HG03066 (cell line): Measurements from ENCODE around the gene APOL3.
"Not testable (repeated sequence)": the region's sequence is repeated elsewhere in the genome, so short reads cannot be mapped to it uniquely, and the experiment has no call there.

ENCODE experiments used
- ATAC-seq: cut with Tn5 transposase; IDR thresholded peaks from one replicate; pipeline ENCODE4 v1.9.1; 2021; ENCODE audit warnings: low read depth; ENCODE audit not compliant: unreplicated experiment

Gene APOL3

GRCh38 chr22:36138709-36139108, 21.8 kb downstream of the APOL3 start:
- not testable (repeated sequence) for ATAC-seq

DNA sequence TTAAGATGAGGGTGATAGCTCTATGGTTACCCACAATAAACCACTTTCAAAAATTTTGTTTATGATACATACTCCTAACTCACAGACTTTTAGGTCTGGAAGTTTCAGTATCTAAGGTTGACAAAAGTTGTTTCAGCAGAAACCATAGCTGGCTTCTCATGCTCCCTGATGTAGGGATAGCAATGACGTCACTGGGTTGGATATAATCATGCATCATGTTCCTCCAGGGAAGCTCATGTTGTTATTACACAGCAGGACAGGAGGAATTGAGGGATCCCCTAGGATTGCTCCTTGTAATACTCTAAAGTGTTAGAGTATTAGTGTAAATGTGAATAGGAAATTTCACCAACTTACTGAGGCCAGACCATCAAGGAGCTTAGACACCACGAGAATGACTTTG, 23.6 kb downstream of the APOL3 start:
- no peak for ATAC-seq

DNA sequence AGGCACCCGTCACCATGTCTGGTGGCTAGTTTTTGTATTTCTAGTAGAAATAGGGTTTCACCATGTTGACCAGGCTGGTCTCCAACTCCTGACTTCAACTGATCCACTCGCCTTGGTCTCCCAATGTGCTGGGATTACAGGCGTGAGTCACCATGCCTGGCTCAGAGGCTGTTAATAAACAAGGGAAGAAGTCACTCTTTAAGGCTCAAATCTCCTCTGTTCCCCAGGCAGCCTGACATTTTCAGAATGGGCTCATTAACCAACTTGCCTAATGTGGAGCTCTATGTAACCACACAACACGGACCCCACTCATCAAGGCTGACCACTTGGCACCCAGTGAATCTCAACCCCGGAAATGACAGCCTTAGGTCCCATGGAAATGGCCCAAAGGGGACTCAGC, 24.1 kb downstream of the APOL3 start:
- ATAC-seq, result no peak

GRCh38 chr22:36135306-36135980, 25.1 kb downstream of the APOL3 start:
- ATAC-seq, result no peak

DNA sequence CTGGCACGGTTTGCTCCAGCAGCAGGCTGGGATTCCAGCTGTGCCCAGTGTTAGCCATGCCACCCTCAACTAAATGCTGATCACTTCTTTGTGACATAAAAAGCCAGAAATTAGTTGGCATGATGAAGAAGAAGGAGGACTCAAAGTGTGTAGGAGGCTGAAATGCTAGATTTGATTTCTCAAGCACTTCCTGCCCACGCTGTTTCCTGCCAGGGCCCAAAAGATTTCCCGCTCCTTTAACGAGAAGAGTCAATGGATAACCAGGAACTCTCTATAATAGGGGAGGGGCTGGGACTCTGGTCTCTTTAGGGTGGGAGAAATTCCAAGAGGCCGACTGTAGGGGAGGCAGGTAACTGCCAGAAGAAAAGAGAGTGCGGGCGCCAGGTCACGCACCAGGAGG, 26.4 kb downstream of the APOL3 start:
- no peak for ATAC-seq

- ATAC-seq, result no peak
These were observed 28.6 kb downstream of the APOL3 start for GRCh38 chr22:36131907-36132306.

DNA sequence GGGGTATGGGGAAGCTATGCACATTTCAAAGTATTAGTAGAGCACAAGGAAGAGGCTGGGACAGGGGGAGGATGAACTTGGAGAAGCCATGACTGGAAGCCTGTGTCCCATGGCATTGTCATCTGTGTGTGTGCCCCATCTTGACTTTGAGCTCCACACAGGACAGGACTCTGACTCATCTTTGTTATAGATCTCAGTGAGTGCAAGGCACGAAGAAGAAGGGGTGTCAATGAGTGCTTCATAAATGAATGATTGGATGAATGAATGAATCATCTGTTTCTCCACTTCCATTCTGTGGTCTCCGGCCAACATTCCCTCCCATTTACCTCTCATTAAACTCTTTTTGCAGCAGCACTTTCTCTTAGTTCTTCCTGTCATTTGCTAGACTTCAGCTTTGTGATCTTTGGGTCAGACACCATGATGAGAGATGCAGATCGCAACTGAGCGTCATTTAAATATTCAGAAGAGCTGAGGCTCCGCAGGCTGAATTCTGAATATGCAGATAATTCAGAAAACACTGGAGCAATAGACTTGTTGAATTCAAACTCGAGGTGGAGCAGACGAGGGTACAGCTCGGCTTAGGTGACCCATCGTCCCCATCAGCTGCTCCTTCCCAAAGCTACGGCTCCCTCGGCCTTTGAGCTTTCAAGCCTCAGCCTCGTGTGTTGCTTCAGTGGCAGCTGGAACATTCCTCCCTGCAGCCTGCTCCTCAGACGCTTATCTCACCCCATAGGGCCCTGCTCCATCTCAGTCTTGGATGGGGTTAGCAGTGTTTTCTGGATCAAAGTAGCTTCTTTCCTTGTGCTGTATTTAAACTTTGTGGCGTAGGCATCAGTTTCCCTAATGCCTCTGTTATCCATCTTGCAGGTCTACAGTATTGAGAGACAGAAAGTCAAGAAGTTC, 30.8 kb downstream of the APOL3 start:
- ATAC-seq, result no peak

DNA sequence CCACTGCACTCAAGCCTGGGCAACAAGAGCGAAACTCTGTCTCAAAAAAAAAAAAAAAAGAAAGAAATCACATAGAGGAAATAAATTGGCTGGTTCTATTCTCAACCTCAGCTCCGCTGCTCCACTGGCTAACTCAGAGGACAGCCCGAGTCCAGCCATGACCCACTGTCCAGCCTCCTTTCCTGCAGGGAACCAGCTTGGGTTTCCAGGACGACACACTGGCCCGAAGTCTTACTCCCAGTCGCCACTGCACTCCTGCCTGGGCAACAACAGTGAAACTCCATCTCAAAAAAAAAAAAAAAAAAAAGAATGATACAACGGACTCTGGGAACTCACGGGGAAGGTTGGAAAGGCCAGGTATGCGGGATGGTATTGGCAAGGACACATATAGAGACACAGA, 31.5 kb downstream of the APOL3 start:
- ATAC-seq, result no peak

DNA sequence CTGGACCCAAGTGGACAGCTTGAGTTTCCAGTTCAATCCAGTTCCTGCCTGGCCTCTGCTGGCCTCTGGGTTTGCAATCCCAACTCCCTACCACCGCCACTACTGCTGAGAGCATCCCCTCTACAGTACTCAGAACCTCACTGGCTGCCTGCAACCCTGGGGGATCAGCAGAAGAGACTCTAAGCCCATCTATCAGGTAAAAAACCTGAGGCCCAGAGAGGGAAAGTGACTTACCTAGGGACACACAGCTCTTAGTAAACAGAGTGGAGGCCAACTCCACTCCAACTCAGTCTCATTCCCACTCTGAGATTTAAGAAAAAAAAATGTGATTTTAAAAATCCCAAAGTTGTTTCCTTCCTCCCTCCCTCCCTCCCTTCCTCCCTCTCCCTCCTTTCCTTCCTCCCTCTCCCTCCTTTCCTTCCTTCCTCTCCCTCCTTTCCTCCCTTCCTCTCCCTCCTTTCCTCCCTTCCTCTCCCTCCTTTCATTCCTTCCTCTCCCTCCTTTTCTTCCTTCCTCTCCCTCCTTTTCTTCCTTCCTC, 34.5 kb downstream of the APOL3 start:
- ATAC-seq, result no peak

- no peak for ATAC-seq
These were observed 35.1 kb downstream of the APOL3 start for GRCh38 chr22:36125434-36125833.

- ATAC-seq, result no peak
These were observed 35.9 kb downstream of the APOL3 start for GRCh38 chr22:36124666-36125065.

DNA sequence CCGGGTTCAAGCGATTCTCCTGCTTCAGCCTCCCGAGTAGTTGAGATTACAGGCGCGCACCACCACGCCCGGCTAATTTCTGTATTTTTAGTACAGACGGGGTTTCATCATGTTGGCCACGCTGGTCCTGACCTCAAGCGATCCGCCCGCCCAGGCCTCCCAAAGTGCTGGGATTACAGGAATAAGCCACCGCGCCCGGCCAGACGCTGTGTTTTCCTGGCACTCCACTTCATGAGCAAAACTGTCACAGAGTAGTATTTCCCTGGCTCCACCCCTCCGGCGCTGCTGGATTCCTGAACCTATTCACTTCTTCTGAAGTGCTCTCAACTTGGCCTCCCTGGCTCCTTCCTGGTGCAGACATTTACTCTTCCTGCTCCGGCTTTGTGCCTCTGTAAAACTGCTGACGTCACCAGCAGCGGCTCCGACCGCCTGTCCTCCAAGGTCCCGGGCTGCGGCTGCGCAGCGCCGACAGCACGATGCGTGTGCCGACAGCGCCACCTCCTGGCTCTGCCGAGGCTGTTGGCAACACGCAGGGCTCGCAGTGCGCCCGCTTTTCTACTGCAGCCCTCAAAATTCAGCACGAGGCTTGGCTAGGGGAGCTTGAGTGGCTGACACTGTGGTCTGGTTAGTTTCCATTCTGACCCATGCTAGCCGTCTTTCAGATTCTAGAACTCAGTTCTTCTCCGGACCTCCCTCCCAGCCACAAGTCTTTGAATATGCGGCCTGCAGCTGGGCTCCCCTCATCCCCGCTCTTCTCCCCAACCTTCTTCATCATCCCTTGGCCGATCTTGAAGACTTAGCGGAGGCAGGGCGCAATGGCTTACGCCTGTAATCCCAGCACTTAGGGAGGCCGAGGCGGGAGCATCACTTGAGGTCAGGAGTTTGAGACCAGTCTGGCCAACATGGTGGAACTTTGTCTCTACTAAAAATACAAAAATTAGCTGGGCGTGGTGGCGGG, 36.6 kb downstream of the APOL3 start:
- ATAC-seq, result no peak

DNA sequence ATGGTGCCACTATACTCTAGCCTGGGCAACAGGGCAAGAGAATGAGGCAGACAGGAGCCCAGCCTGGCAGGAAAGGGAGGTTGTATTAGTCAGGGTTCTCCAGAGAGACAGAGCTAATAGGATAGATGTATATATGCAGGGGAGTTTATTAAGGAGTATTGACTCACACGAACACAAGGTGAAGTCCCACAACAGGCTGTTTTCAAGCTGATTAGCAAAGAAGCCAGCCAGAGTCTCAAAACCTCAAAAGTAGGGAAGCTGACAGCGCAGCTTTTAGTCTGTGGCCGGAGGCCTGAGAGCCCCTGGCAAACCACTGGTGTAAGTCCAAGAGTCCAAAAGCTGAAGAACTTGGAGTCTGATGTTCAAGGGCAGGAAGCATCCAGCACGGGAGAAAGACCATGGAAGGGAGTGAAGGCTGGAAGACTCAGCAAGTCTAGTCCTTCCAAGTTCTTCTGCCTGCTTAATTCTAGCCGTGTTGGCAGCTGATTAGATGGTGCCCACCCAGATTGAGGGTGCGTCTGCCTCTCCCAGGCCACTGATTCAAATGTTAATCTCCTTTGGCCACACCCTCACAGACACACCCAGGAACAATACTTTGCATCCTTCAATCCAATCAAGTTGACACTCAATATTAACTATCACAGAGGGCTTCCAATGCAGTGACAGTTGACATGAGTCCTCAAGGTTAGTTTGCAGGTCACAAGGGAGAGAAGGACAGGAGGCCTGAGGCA, 39.8 kb downstream of the APOL3 start:
- ATAC-seq, result not testable (repeated sequence)

- ATAC-seq, result no peak
These were observed 43.5 kb downstream of the APOL3 start for GRCh38 chr22:36117053-36117554.

DNA sequence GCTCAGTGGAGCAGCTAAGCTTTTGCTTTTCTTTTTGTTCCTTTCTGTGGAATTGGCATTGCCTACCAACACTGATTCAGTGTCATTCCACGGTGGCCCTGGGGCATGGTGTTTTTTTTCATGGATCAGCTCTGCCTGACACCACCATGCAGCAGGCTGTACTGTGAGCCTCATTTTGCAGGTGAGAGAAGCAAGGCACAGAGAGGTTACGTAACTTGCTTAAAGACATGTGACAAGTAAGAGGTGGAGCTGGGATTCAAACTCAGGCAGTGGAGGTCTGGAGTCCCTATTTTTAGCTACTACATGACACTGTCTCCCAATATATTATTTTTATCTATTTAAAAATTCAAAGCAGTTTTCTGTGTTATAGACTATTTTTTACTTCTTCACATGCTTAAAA, 44.4 kb downstream of the APOL3 start:
- ATAC-seq, result no peak

DNA sequence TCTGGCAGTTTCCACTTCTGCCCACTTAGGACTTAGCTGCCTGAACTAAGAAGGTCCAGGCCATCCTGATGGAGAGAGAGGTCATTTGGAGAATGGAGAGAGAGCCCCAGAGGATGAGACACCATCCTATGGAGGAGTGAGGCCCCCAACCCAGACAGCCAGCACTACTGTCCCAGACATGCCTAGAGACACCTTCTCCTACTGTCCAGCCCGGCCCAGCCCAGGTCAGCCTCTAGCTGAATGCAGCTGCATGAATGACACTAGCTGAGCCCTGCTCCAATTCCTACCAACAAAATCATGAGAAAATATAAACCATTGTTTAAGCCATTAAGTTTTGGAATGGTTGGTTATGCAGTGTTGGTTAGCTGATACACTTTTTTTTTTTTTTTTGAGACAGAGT, 47.4 kb downstream of the APOL3 start:
- ATAC-seq, result no peak

DNA sequence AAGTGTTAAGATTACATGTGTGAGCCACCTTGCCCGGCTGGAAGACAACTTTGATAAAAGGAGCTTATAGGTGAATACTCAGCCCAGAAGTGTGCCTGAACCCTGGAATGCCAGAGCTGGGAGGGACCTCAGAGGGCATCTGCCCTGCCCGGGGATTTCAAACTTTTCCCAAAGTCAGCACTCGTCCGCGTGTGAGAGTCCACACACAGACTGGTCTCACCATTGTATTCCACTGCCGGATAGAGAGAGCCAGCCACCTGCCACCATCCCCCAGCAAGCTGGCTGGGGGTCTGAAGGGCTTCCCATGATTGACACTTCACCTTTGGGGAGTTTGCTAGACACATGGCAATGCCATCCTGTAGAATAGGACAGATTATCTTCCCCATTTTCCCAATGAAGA, 49.2 kb downstream of the APOL3 start:
- no peak for ATAC-seq

- ATAC-seq, result no peak
These were observed 50.2 kb downstream of the APOL3 start for GRCh38 chr22:36110306-36110881.

- ATAC-seq, result no peak
These were observed 53.1 kb downstream of the APOL3 start for GRCh38 chr22:36107436-36107835.
